PC-3 (cell line): ENCODE data around the gene UBAC2. TPM values are rescaled to one million over a fixed set of nuclear protein-coding genes. Genes with fewer than 3 reads are reported as not detected.
A peak's percentile ranks its signal among the peaks of the same experiment; 100 is the strongest.

Source experiments
- ATAC-seq: fragments of 200-7000 bp; cut with Tn5 transposase; 2 replicates; pipeline ENCODE4 v1.9.1; 2020; ENCODE audit warnings: mild to moderate bottlenecking, moderate library complexity
- BruUV-seq: library from RNA; stranded (reverse); fragments of 400-500 nt; replicated peaks from 2 replicates; lab custom pipeline; 2021; lab: Mats Ljungman, UMichigan
- CTCF ChIA-PET: fragments of 300-600 bp; sonication (Branson Sonifier 250); formaldehyde crosslinking; loops from one replicate; lab custom pipeline; 2022; ENCODE audit warnings: antibody characterized with exemption; lab: Charles Lee
- POLR2A ChIA-PET: fragments of 300-600 bp; sonication (Branson Sonifier 250); formaldehyde crosslinking; loops from one replicate; lab custom pipeline; 2022; ENCODE audit warnings: antibody characterized with exemption; ENCODE audit not compliant: unreplicated experiment; lab: Charles Lee
- DNase-seq: peaks from one replicate; pipeline ENCODE4 v3.0.0-alpha.2; 2015
- H2AFZ ChIP-seq: fragments of 300-600 bp; sonication (generic); 2 replicates; pipeline ENCODE4 v1.6.0; 2016; ENCODE audit warnings: antibody characterized with exemption, low read length
- H3F3A ChIP-seq: fragments of 300-600 bp; sonication (generic); one replicate; pipeline ENCODE4 v1.6.0; 2017; ENCODE audit warnings: antibody characterized with exemption, low read length, control low read depth, mild to moderate bottlenecking; ENCODE audit not compliant: unreplicated experiment
- H3K27ac ChIP-seq: fragments of 300-600 bp; sonication (generic); 2 replicates; pipeline ENCODE4 v1.5.1; 2016; ENCODE audit warnings: mild to moderate bottlenecking, low read length
- H3K27me3 ChIP-seq: fragments of 300-600 bp; sonication (generic); 2 replicates; pipeline ENCODE4 v1.6.1; 2016; ENCODE audit warnings: low read length, mixed read lengths
- H3K36me3 ChIP-seq: fragments of 300-600 bp; sonication (generic); 2 replicates; pipeline ENCODE4 v1.6.1; 2016; ENCODE audit warnings: low read depth, mixed run types, low read length, mixed read lengths
- H3K4me1 ChIP-seq: fragments of 300-600 bp; sonication (generic); 2 replicates; pipeline ENCODE4 v1.5.1; 2016; ENCODE audit warnings: low read length; ENCODE audit not compliant: insufficient read depth
- H3K4me2 ChIP-seq: fragments of 300-600 bp; sonication (generic); 2 replicates; pipeline ENCODE4 v1.6.0; 2016; ENCODE audit warnings: low read length
- H3K4me3 ChIP-seq: fragments of 300-600 bp; sonication (generic); 2 replicates; pipeline ENCODE4 v1.5.1; 2016; ENCODE audit warnings: mild to moderate bottlenecking, low read length, mixed read lengths
- H3K79me2 ChIP-seq: fragments of 300-600 bp; sonication (generic); 2 replicates; pipeline ENCODE4 v1.6.1; 2017; ENCODE audit warnings: low read length, mixed read lengths
- H3K9ac ChIP-seq: fragments of 300-600 bp; sonication (generic); 2 replicates; pipeline ENCODE4 v1.6.0; 2016; ENCODE audit warnings: mild to moderate bottlenecking, low read length
- H3K9me2 ChIP-seq: fragments of 300-600 bp; sonication (generic); replicated peaks from 2 replicates; pipeline ENCODE4 v1.6.1; 2016; ENCODE audit warnings: mixed run types, low read length, mixed read lengths
- H3K9me3 ChIP-seq: fragments of 300-600 bp; sonication (generic); 2 replicates; pipeline ENCODE4 v1.6.1; 2016; ENCODE audit warnings: low read length, mixed read lengths
- H4K20me1 ChIP-seq: fragments of 300-600 bp; sonication (generic); 2 replicates; pipeline ENCODE4 v1.6.1; 2016; ENCODE audit warnings: low read length, mixed read lengths
- CTCF ChIP-seq: fragments of 300-600 bp; sonication (generic); conservative IDR thresholded peaks from 2 replicates; pipeline ENCODE4 v1.5.1; 2017; ENCODE audit warnings: antibody characterized with exemption, low read depth, mild to moderate bottlenecking, low read length
- EZH2 ChIP-seq: fragments of 300-600 bp; sonication (generic); IDR thresholded peaks from one replicate; pipeline ENCODE4 v1.6.1; 2017; ENCODE audit warnings: antibody characterized with exemption, mild to moderate bottlenecking, low read length; ENCODE audit not compliant: unreplicated experiment
- EZH2phosphoT487 ChIP-seq: fragments of 300-600 bp; sonication (generic); IDR thresholded peaks from 2 replicates; pipeline ENCODE4 v1.6.1; 2018; ENCODE audit warnings: mild to moderate bottlenecking, antibody characterized with exemption, low read length, borderline replicate concordance
- intact Hi-C: fragments of 100-400 bp; cut with micrococcal nuclease; formaldehyde crosslinking; loops from 2 replicates; pipeline ENCODE4 v1.9.0; 2023
- total RNA-seq: library from RNA; depleted of rRNA; stranded (reverse); fragments of >200 nt; gene quantifications from 2 replicates; pipeline ENCODE4 v1.2.3, GENCODE V29; 2014

UBAC2 gene
- total RNA-seq, 1 experiment from 2014 or later: 34.5 TPM

- Histone ChIP-seq H3K9ac (no peak overlapping the region), H3K4me2 (no peak overlapping the region), H3K79me2 (no peaks in the 10 kb centered on the region), H4K20me1 (no peaks in the 10 kb centered on the region), H3K9me2 (no peaks in the 10 kb centered on the region), H3K4me3 (no peak overlapping the region), H3K9me3 (no peaks in the 10 kb centered on the region), H3K36me3 (no peaks in the 10 kb centered on the region), H2AFZ (no peak overlapping the region), H3F3A (no peaks in the 10 kb centered on the region), H3K27me3 (no peaks in the 10 kb centered on the region), H3K27ac (no peak overlapping the region), H3K4me1 (peaks cover 29% of the 10 kb centered on the region)
- intact Hi-C loops: no loop called here
- peak; percentile 37 for DNase-seq
- ChIA-PET POLR2A (no interaction called here), CTCF (no interaction called here)
- no peak for ATAC-seq
- no TSS peak for BruUV-seq
- no peak for TF ChIP-seq EZH2phosphoT487
- no peak for TF ChIP-seq EZH2
- TF ChIP-seq CTCF: no peak
These were observed 47.4 kb upstream of the UBAC2 start for GRCh38 chr13:99153219-99153618.

GRCh38 chr13:99154064-99154463 lies 46.6 kb upstream of the UBAC2 start:
- no TSS peak for BruUV-seq

More at GRCh38 chr13:99154064-99154463, 46.6 kb upstream of the UBAC2 start:
- CTCF ChIA-PET: no interaction called here
- POLR2A ChIA-PET: no interaction called here
- Histone ChIP-seq H3K9me3 (no peaks in the 10 kb centered on the region), H4K20me1 (no peaks in the 10 kb centered on the region), H3F3A (no peaks in the 10 kb centered on the region), H3K4me1 (peaks cover 29% of the 10 kb centered on the region), H2AFZ (no peak overlapping the region), H3K79me2 (no peaks in the 10 kb centered on the region), H3K4me3 (no peak overlapping the region), H3K9ac (no peak overlapping the region), H3K9me2 (no peaks in the 10 kb centered on the region), H3K4me2 (no peak overlapping the region), H3K27ac (no peak overlapping the region), H3K36me3 (no peaks in the 10 kb centered on the region), H3K27me3 (no peaks in the 10 kb centered on the region)
- ATAC-seq (no peak), DNase-seq (no peak)
- intact Hi-C loops: no loop called here
- TF ChIP-seq EZH2phosphoT487 (no peak), EZH2 (no peak), CTCF (no peak)
